HG03108 (cell line): ENCODE results near the gene AFDN.

Experiments used
- ATAC-seq: cut with Tn5 transposase; IDR thresholded peaks from one replicate; pipeline ENCODE4 v1.9.1; 2021; ENCODE audit warnings: moderate library complexity; ENCODE audit not compliant: unreplicated experiment

The AFDN gene

DNA sequence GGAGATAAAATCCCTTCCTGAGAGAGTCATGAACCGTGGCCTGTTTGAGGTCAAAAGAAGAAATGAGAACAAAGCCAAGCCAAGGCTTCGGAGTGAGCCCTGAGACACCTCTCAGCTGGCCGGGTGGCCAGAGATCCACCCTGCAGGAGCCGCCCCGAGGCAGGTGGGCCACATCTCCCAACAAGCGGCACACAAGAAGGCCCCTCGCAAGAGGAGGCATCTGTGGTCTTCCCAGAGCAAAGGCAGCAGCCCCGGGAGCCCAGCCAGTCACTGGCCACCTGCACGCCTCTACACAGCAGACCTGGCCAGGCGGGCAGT lies 30.9 kb upstream of the AFDN start:
- ATAC-seq = no peak

GRCh38 chr6:167796192-167796981 lies 30.3 kb upstream of the AFDN start:
- no peak for ATAC-seq

DNA sequence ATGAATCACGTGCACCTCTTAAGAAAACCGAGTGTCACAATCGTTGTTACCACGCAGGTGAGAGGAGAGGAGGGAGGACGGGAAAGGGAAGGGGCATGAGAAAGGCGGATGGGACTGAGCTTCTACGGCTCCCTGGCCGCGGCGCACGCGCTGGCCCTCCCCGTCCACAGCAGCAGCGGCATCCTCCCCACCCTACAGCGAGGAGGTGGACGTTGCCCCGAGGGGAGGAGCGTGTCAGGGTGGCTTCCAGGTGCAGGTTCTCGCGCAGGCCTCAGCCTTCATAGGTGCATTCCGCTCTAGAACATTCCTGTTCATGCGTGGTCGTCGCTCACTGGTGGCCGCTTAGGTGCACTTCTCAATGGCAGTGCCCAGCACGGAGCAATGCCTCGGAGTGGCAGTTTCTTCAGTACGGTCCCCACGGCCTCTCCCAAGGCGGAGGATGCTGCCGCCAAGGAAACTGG lies 29.7 kb upstream of the AFDN start:
- ATAC-seq = no peak

GRCh38 chr6:167797476-167798265 lies 29.0 kb upstream of the AFDN start:
- no peak for ATAC-seq

GRCh38 chr6:167798453-167798852 lies 28.3 kb upstream of the AFDN start:
- ATAC-seq = no peak

GRCh38 chr6:167799033-167799821 lies 27.5 kb upstream of the AFDN start:
- no peak for ATAC-seq

GRCh38 chr6:167800549-167800948 lies 26.2 kb upstream of the AFDN start:
- no peak for ATAC-seq

DNA sequence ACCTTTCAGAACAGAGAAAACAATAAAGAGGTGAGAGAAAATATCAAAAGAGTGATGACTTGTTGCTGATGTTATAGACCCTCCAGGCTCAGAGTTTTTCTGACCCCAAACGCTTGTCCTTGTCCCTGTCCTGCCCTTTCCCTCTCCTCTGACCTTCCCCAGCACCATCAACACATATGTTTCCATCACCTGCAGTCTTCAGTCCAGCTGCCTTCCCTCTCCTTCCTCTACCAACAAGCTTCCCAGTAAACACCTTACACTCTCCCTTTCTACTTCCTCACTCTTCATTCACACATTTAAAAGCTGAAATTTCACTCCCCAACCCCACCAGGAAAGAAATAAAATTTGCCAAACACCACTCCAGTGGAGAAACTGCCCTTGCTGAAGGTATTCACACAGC lies 25.4 kb upstream of the AFDN start:
- no peak for ATAC-seq

DNA sequence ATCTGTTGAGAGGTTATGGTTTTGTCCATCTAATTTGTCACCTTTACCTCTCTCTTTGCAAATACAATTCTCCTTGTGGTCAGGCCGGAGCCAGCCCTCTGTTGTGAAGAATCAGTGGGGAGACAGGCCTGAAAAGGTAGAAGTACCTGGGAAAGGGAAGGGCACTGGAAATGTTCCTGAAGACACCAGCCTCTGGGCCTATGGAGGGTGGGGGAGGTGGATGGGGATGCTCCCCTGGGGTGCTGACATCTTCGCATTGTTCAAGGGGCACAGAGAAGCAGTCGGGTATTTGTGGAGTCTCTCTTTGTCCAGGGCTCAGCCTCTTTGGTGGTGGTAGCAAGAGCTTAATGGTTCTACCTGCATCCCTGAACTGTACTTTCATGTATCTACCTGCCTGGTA lies 24.4 kb upstream of the AFDN start:
- no peak for ATAC-seq

DNA sequence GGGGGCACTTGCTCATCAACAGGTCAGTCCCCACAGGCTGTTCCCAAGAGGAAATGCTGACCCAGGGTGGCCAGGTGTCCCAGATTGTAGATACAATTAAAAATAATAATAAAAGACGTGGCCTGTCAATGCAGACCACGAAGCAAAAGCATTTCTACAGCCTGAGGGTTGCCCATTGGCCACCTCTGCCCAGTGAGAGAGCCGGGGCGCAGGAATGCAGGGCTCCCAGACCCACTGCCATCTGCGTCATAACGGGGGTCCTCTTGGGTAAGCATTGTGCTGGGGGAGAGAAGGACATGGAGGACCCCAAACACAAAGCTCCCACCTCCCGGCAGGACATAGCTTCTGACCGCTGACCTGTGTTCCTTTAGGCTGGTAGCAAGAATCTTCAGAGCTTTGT lies 22.9 kb upstream of the AFDN start:
- ATAC-seq = no peak

GRCh38 chr6:167804281-167805013 lies 22.3 kb upstream of the AFDN start:
- ATAC-seq = no peak

- no peak for ATAC-seq
These were observed 21.2 kb upstream of the AFDN start for GRCh38 chr6:167805349-167806060.

- ATAC-seq = no peak
These were observed 20.5 kb upstream of the AFDN start for GRCh38 chr6:167806061-167806700.

DNA sequence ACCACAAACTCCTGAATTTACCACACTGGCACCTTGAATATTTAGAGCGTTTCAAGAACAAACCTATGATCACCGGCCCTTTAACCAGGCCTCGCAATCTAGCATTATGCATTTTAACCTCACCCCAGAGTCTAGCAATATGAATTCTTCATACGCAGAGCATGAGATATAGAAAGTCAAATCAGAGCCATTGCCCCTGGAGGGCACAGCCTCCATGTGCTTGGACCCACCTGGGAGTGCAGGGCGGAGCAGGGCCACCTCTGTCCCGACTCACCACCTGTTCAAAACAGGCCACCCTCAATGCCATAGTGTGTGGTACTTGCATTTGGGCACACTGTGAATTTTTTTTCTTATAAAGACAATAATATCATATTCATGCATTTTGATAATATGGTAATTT lies 19.5 kb upstream of the AFDN start:
- ATAC-seq = no peak

- no peak for ATAC-seq
These were observed 19.0 kb upstream of the AFDN start for GRCh38 chr6:167807756-167808155.

DNA sequence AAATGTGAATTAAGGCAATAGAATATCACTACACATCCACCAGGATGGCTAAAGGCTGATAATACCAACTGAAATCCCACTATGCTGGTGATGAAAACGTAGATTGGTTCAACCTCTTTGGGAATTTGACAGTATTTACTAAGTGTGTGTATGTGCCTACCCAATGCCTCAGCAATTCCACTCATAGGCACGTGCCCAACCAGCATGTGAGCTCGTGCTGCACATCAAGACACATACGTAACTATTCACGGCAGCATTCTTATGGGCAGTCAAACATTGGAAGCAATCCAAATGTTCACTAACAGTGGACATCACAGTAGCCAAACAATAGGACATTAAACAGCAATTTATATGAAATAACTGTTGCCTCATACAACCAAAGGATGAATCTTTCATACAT lies 15.7 kb upstream of the AFDN start:
- ATAC-seq = no peak

DNA sequence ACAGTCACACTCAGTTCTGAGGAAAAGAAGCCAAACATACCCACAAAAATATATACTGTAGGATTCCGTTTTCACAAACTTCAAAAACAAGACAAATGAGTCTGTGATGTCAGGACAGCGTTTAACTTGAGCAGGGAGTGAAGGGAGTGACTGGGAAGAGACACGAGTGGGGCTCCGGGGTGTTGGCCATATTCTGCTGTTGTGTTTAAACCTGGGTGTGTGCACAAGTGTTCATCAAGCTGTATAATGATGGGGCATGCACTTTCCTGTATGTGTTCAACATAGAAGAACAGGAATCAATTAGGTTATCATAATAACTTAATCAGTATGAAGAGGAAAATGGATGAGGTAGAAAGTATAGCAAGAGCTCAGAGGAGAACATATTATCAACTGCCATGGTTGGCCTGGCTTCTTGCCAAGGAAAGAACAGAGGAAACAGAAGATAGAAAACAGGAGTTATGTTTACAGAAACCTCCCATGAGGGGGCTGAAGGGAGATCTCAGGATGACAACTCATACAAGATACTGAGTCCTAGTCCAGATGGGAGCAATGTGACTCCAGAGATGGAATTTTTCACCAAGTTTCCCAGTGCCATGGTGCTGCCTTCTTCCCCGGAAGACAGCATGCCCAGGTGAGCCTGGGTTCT lies 15.1 kb upstream of the AFDN start:
- ATAC-seq = no peak

DNA sequence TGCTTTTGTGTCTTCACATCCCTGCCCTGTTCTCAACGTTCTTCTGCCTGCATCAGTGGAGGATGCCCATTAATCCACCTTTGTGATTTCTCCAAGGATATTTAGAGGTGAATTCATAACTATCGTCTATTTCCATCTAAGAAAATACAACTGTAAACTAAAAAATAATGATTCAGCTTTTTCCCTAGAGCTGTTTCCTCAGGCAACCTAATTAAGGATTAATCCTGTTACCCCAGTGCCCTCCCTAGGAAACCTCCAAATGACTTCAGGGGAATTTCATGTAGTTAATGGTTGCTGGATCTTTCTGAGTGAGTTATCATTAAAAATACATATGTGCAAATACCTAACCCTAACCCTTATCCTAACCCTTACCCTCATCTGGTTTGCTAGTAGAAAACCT lies 14.6 kb upstream of the AFDN start:
- ATAC-seq = no peak

GRCh38 chr6:167815296-167815980 lies 11.3 kb upstream of the AFDN start:
- ATAC-seq = peak; percentile 48
